ENCODE data around the gene SYNJ2BP.
A peak's percentile ranks its signal among the peaks of the same experiment; 100 is the strongest.
"Not testable (repeated sequence)": the region's sequence is repeated elsewhere in the genome, so short reads cannot be mapped to it uniquely, and the experiment has no call there.

SYNJ2BP gene

GRCh38 chr14:70407621-70408020 lies 9.3 kb downstream of the SYNJ2BP start:
- Histone ChIP-seq H3K4me2 (ENCODE audit: low read length) (no peak overlapping the region), H3K36me3 (replicated peaks; ENCODE audit: low read depth, low read length) (no peaks in the 10 kb centered on the region), H3K27me3 (ENCODE audit: low read depth, low read length) (no peaks in the 10 kb centered on the region), H3K9me3 (ENCODE audit: insufficient read depth, low read length) (no peaks in the 10 kb centered on the region), H3K79me2 (ENCODE audit: low read length) (no peaks in the 10 kb centered on the region), H2AFZ (ENCODE audit: low read depth, low read length) (no peak overlapping the region), H3K27ac (ENCODE audit: low read length) (no peak overlapping the region), H3K4me1 (ENCODE audit: low read length) (no peaks in the 10 kb centered on the region), H4K20me1 (ENCODE audit: insufficient read depth, low read length) (no peaks in the 10 kb centered on the region), H3K4me3 (ENCODE audit: low read length) (no peak overlapping the region), H3K9ac (ENCODE audit: low read length) (no peak overlapping the region)
- TF ChIP-seq, protein P1, sequence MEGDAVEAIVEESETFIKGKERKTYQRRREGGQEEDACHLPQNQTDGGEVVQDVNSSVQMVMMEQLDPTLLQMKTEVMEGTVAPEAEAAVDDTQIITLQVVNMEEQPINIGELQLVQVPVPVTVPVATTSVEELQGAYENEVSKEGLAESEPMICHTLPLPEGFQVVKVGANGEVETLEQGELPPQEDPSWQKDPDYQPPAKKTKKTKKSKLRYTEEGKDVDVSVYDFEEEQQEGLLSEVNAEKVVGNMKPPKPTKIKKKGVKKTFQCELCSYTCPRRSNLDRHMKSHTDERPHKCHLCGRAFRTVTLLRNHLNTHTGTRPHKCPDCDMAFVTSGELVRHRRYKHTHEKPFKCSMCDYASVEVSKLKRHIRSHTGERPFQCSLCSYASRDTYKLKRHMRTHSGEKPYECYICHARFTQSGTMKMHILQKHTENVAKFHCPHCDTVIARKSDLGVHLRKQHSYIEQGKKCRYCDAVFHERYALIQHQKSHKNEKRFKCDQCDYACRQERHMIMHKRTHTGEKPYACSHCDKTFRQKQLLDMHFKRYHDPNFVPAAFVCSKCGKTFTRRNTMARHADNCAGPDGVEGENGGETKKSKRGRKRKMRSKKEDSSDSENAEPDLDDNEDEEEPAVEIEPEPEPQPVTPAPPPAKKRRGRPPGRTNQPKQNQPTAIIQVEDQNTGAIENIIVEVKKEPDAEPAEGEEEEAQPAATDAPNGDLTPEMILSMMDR (IDR thresholded peaks at IDR 0.05; ENCODE audit: low read depth, low read length) = no peak
- no peak for TF ChIP-seq EZH2phosphoT487 (IDR thresholded peaks at IDR 0.05; ENCODE audit: low read depth)

- not testable (repeated sequence) for H2AFZ ChIP-seq (ENCODE audit: low read depth, low read length); H4K20me1 ChIP-seq (ENCODE audit: insufficient read depth, low read length); H3K4me2 ChIP-seq (ENCODE audit: low read length); H3K79me2 ChIP-seq (ENCODE audit: low read length); H3K4me1 ChIP-seq (ENCODE audit: low read length); H3K27ac ChIP-seq (ENCODE audit: low read length); H3K9ac ChIP-seq (ENCODE audit: low read length); H3K9me3 ChIP-seq (ENCODE audit: insufficient read depth, low read length); H3K36me3 ChIP-seq (replicated peaks; ENCODE audit: low read depth, low read length); H3K4me3 ChIP-seq (ENCODE audit: low read length); H3K27me3 ChIP-seq (ENCODE audit: low read depth, low read length)
Measured at GRCh38 chr14:70406216-70406615, 10.7 kb downstream of the SYNJ2BP start.

GRCh38 chr14:70403335-70403734 lies 13.6 kb downstream of the SYNJ2BP start:
- H3K4me3 ChIP-seq (ENCODE audit: low read length); H3K36me3 ChIP-seq (replicated peaks; ENCODE audit: low read depth, low read length); H3K27ac ChIP-seq (ENCODE audit: low read length); H3K9ac ChIP-seq (ENCODE audit: low read length); H3K79me2 ChIP-seq (ENCODE audit: low read length); H3K4me1 ChIP-seq (ENCODE audit: low read length); H3K4me2 ChIP-seq (ENCODE audit: low read length); H3K9me3 ChIP-seq (ENCODE audit: insufficient read depth, low read length); H2AFZ ChIP-seq (ENCODE audit: low read depth, low read length); H4K20me1 ChIP-seq (ENCODE audit: insufficient read depth, low read length); H3K27me3 ChIP-seq (ENCODE audit: low read depth, low read length): not testable (repeated sequence)
- TF ChIP-seq, protein P1 (IDR thresholded peaks at IDR 0.05; ENCODE audit: low read depth, low read length) = peak; percentile 28

DNA sequence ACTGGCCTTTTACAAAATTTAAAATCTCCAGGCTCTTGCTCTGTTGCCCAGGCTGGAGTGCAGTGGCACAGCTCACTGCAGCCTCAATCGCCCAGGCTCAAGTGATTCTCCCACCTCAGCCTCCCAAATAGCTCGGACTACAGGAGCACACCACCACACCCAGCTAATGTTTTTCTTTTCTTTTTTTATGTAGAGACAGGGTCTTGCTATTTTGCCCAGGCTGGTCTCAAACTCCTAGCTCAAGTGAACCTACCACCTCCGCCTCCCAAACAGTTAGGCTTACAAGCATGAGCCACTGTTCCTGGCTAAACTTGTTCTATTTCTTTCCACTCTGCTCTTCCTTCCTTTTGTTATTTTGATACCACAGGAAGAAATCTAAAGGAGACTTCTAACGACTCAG lies 15.2 kb downstream of the SYNJ2BP start:
- Histone ChIP-seq H3K4me3 (ENCODE audit: low read length) (no peak overlapping the region), H3K4me2 (ENCODE audit: low read length) (no peak overlapping the region), H3K79me2 (ENCODE audit: low read length) (no peaks in the 10 kb centered on the region), H3K4me1 (ENCODE audit: low read length) (no peaks in the 10 kb centered on the region), H3K27ac (ENCODE audit: low read length) (no peak overlapping the region), H3K9me3 (ENCODE audit: insufficient read depth, low read length) (no peaks in the 10 kb centered on the region), H3K9ac (ENCODE audit: low read length) (no peak overlapping the region), H3K36me3 (replicated peaks; ENCODE audit: low read depth, low read length) (no peaks in the 10 kb centered on the region), H4K20me1 (ENCODE audit: insufficient read depth, low read length) (no peaks in the 10 kb centered on the region), H2AFZ (ENCODE audit: low read depth, low read length) (no peak overlapping the region), H3K27me3 (ENCODE audit: low read depth, low read length) (no peaks in the 10 kb centered on the region)
- TF ChIP-seq EZH2phosphoT487 (IDR thresholded peaks at IDR 0.05; ENCODE audit: low read depth) = no peak
- TF ChIP-seq, protein P1 (IDR thresholded peaks at IDR 0.05; ENCODE audit: low read depth, low read length) = no peak
